OCI-LY3 (cell line): ENCODE measurements around the gene MTMR10.

Experiments used
- H2AFZ ChIP-seq: fragments of 200-600, 300-600 bp; shearing (Covaris generic); 2 replicates; pipeline ENCODE4 v1.6.0; 2014; ENCODE audit warnings: antibody characterized with exemption, low read depth, low read length
- H3K27ac ChIP-seq: fragments of 200-600, 300-600 bp; sonication (generic); 2 replicates; pipeline ENCODE4 v1.5.1; 2014; ENCODE audit warnings: mild to moderate bottlenecking, low read length, moderate library complexity, mixed read lengths
- H3K27me3 ChIP-seq: fragments of 200-600, 300-600 bp; sonication (generic); 2 replicates; pipeline ENCODE4 v1.6.1; 2014; ENCODE audit warnings: low read depth, low read length, mixed read lengths
- H3K36me3 ChIP-seq: fragments of 200-600, 300-600 bp; sonication (generic); replicated peaks from 2 replicates; pipeline ENCODE3; 2014; ENCODE audit warnings: low read depth, low read length, mixed read lengths
- H3K4me1 ChIP-seq: fragments of 300-600, 200-600 bp; sonication (generic); 2 replicates; pipeline ENCODE4 v1.6.1; 2014; ENCODE audit warnings: low read length, mixed read lengths
- H3K4me2 ChIP-seq: fragments of 200-600, 300-600 bp; sonication (generic); 2 replicates; pipeline ENCODE4 v1.6.1; 2014; ENCODE audit warnings: low read length, mixed read lengths
- H3K4me3 ChIP-seq: fragments of 300-600, 200-600 bp; sonication (generic); 2 replicates; pipeline ENCODE4 v1.5.1; 2014; ENCODE audit warnings: antibody characterized with exemption, mild to moderate bottlenecking, low read length, moderate library complexity
- H3K79me2 ChIP-seq: fragments of 300-600, 200-600 bp; shearing (Covaris generic); 2 replicates; pipeline ENCODE4 v1.6.1; 2014; ENCODE audit warnings: mild to moderate bottlenecking, low read length, mixed read lengths
- H3K9ac ChIP-seq: fragments of 300-600, 200-600 bp; shearing (Covaris generic); 2 replicates; pipeline ENCODE4 v1.6.0; 2014; ENCODE audit warnings: mild to moderate bottlenecking, low read length, moderate library complexity
- H3K9me3 ChIP-seq: fragments of 200-600, 300-600 bp; shearing (Covaris generic); 2 replicates; pipeline ENCODE4 v1.6.1; 2014; ENCODE audit warnings: low read length, mixed read lengths; ENCODE audit not compliant: insufficient read depth
- H4K20me1 ChIP-seq: fragments of 200-600, 300-600 bp; sonication (generic); 2 replicates; pipeline ENCODE4 v1.6.1; 2016; ENCODE audit warnings: low read length, mixed read lengths; ENCODE audit not compliant: insufficient read depth
- CTCF ChIP-seq: fragments of 200-600, 300-600 bp; sonication (generic); IDR thresholded peaks from 2 replicates; pipeline ENCODE4 v1.5.1; 2014; ENCODE audit warnings: antibody characterized with exemption, low read length, low read depth
- EZH2phosphoT487 ChIP-seq: fragments of 200-600 bp; shearing (Covaris generic); IDR thresholded peaks from 2 replicates; pipeline ENCODE4 v1.6.1; 2018; ENCODE audit warnings: antibody characterized with exemption, mixed run types, low read depth

The MTMR10 gene

GRCh38 chr15:30963681-30964080 lies 27.7 kb downstream of the MTMR10 start:
- Histone ChIP-seq H2AFZ (no peak overlapping the region), H3K4me1 (peaks cover 24% of the 10 kb centered on the region), H3K4me3 (no peak overlapping the region), H3K79me2 (no peaks in the 10 kb centered on the region), H3K9ac (no peak overlapping the region), H3K27me3 (no peaks in the 10 kb centered on the region), H4K20me1 (0 out of 2 replicates have a peak, but pooled peaks cover 4% of the 10 kb centered on the region), H3K4me2 (no peak overlapping the region), H3K36me3 (peaks cover 41% of the 10 kb centered on the region), H3K9me3 (no peaks in the 10 kb centered on the region), H3K27ac (no peak overlapping the region)
- TF ChIP-seq CTCF (no peak), EZH2phosphoT487 (no peak)

DNA sequence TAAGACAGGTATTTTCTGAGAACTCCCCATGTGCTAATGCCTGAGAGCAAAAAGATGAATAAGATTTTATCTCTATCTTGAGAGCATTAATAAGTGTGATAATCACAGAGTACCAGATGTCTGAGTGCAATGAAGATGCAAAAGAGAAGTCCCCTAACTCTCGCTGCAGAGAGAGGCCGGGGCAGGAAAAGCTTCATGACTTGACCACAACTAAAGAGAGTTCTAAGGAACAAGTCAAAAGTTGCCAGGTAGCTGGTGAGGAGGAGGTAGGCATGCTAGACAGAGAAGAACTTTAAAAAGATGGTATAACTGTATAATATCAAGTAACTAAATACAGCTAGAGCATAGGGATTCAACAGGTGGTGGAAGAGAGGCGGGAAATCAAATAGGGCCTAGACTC lies 28.8 kb downstream of the MTMR10 start:
- Histone ChIP-seq H3K4me2 (no peak overlapping the region), H3K27ac (no peak overlapping the region), H2AFZ (no peak overlapping the region)

GRCh38 chr15:30962079-30962478 lies 29.3 kb downstream of the MTMR10 start:
- Histone ChIP-seq H3K9me3 (no peaks in the 10 kb centered on the region), H3K36me3 (peaks cover 57% of the 10 kb centered on the region), H3K27me3 (no peaks in the 10 kb centered on the region), H3K4me1 (peaks cover 29% of the 10 kb centered on the region), H3K4me3 (no peak overlapping the region), H3K9ac (no peak overlapping the region), H3K4me2 (no peak overlapping the region), H3K27ac (no peak overlapping the region), H3K79me2 (no peaks in the 10 kb centered on the region), H2AFZ (no peak overlapping the region), H4K20me1 (0 out of 2 replicates have a peak, but pooled peaks cover 4% of the 10 kb centered on the region)
- TF ChIP-seq CTCF: no peak
- no peak for TF ChIP-seq EZH2phosphoT487

More for the DNA sequence above, 28.8 kb downstream of the MTMR10 start:
- no peaks in the 10 kb centered on the region for H3K79me2 ChIP-seq
- H3K4me1 ChIP-seq: peaks cover 23% of the 10 kb centered on the region
- H4K20me1 ChIP-seq: 0 out of 2 replicates have a peak, but pooled peaks cover 4% of the 10 kb centered on the region
- no peaks in the 10 kb centered on the region for H3K27me3 ChIP-seq
- peaks cover 51% of the 10 kb centered on the region for H3K36me3 ChIP-seq
- H3K9ac ChIP-seq: no peak overlapping the region
- TF ChIP-seq EZH2phosphoT487: no peak
- no peak for TF ChIP-seq CTCF
- no peak overlapping the region for H3K4me3 ChIP-seq
- H3K9me3 ChIP-seq: no peaks in the 10 kb centered on the region

GRCh38 chr15:30958219-30958618 lies 33.2 kb downstream of the MTMR10 start:
- Histone ChIP-seq H3K4me2 (peak overlapping the region; percentile 17), H4K20me1 (0 out of 2 replicates have a peak, but pooled peaks cover 4% of the 10 kb centered on the region), H3K4me3 (no peak overlapping the region), H3K36me3 (peaks cover 69% of the 10 kb centered on the region), H3K27ac (peak overlapping the region; percentile 17; the same call in 1 of the 2 replicates), H3K27me3 (no peaks in the 10 kb centered on the region), H3K9ac (no peak overlapping the region), H3K4me1 (peaks cover 24% of the 10 kb centered on the region), H3K79me2 (no peaks in the 10 kb centered on the region), H2AFZ (no peak overlapping the region), H3K9me3 (no peaks in the 10 kb centered on the region)
- no peak for TF ChIP-seq CTCF
- TF ChIP-seq EZH2phosphoT487: no peak
